Measurements from ENCODE around the gene CHST9. TPM values are rescaled to one million over a fixed set of nuclear protein-coding genes. Genes with fewer than 3 reads are reported as not detected.

CHST9 gene
- total RNA-seq, 1 experiment from 2014 or later = 19.2 TPM

DNA sequence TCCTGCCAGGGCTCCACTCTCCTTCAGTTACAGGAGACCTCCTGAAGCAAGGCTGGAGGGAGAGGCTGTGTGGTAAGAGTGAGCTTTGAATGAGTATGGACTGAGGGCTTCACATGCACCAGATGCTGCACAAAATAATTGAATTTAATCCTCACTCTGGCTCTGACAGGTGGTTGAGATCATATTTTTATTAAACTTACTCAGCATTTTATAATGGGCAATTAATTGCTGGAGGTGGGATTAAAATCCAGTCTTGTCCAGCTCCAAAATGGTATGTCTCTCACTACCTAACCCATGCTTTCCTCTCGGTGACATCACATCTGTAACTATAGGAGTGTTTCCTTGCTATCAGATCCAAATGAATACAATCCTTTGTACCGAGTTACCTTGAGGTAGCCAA, 253.4 kb downstream of the CHST9 start (continued):
- TF ChIP-seq, protein P1, sequence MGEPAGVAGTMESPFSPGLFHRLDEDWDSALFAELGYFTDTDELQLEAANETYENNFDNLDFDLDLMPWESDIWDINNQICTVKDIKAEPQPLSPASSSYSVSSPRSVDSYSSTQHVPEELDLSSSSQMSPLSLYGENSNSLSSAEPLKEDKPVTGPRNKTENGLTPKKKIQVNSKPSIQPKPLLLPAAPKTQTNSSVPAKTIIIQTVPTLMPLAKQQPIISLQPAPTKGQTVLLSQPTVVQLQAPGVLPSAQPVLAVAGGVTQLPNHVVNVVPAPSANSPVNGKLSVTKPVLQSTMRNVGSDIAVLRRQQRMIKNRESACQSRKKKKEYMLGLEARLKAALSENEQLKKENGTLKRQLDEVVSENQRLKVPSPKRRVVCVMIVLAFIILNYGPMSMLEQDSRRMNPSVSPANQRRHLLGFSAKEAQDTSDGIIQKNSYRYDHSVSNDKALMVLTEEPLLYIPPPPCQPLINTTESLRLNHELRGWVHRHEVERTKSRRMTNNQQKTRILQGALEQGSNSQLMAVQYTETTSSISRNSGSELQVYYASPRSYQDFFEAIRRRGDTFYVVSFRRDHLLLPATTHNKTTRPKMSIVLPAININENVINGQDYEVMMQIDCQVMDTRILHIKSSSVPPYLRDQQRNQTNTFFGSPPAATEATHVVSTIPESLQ (CRISPR knock-in tag; IDR thresholded peaks at IDR 0.05) = no peak
- TF ChIP-seq NR2C2 (CRISPR knock-in tag; IDR thresholded peaks at IDR 0.05) = no peak
- no peak for TF ChIP-seq ESRRA (CRISPR knock-in tag; IDR thresholded peaks at IDR 0.05; ENCODE audit: borderline replicate concordance)
- TF ChIP-seq, protein P2, sequence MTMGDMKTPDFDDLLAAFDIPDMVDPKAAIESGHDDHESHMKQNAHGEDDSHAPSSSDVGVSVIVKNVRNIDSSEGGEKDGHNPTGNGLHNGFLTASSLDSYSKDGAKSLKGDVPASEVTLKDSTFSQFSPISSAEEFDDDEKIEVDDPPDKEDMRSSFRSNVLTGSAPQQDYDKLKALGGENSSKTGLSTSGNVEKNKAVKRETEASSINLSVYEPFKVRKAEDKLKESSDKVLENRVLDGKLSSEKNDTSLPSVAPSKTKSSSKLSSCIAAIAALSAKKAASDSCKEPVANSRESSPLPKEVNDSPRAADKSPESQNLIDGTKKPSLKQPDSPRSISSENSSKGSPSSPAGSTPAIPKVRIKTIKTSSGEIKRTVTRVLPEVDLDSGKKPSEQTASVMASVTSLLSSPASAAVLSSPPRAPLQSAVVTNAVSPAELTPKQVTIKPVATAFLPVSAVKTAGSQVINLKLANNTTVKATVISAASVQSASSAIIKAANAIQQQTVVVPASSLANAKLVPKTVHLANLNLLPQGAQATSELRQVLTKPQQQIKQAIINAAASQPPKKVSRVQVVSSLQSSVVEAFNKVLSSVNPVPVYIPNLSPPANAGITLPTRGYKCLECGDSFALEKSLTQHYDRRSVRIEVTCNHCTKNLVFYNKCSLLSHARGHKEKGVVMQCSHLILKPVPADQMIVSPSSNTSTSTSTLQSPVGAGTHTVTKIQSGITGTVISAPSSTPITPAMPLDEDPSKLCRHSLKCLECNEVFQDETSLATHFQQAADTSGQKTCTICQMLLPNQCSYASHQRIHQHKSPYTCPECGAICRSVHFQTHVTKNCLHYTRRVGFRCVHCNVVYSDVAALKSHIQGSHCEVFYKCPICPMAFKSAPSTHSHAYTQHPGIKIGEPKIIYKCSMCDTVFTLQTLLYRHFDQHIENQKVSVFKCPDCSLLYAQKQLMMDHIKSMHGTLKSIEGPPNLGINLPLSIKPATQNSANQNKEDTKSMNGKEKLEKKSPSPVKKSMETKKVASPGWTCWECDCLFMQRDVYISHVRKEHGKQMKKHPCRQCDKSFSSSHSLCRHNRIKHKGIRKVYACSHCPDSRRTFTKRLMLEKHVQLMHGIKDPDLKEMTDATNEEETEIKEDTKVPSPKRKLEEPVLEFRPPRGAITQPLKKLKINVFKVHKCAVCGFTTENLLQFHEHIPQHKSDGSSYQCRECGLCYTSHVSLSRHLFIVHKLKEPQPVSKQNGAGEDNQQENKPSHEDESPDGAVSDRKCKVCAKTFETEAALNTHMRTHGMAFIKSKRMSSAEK (CRISPR knock-in tag; IDR thresholded peaks at IDR 0.05; ENCODE audit: borderline replicate concordance) = no peak
- no peak for TF ChIP-seq JUN (CRISPR knock-in tag; IDR thresholded peaks at IDR 0.05)
- TF ChIP-seq ZNF317 (CRISPR knock-in tag; IDR thresholded peaks at IDR 0.05; ENCODE audit: borderline replicate concordance, low read depth) = no peak
- TF ChIP-seq, protein P3, sequence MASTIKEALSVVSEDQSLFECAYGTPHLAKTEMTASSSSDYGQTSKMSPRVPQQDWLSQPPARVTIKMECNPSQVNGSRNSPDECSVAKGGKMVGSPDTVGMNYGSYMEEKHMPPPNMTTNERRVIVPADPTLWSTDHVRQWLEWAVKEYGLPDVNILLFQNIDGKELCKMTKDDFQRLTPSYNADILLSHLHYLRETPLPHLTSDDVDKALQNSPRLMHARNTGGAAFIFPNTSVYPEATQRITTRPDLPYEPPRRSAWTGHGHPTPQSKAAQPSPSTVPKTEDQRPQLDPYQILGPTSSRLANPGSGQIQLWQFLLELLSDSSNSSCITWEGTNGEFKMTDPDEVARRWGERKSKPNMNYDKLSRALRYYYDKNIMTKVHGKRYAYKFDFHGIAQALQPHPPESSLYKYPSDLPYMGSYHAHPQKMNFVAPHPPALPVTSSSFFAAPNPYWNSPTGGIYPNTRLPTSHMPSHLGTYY (CRISPR knock-in tag; IDR thresholded peaks at IDR 0.05) = no peak
- no peak for TF ChIP-seq NFATC4 (CRISPR knock-in tag; IDR thresholded peaks at IDR 0.05)
- TF ChIP-seq, protein P4, sequence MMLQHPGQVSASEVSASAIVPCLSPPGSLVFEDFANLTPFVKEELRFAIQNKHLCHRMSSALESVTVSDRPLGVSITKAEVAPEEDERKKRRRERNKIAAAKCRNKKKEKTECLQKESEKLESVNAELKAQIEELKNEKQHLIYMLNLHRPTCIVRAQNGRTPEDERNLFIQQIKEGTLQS (CRISPR knock-in tag; conservative IDR thresholded peaks at IDR 0.05) = no peak
- TF ChIP-seq, protein P5, sequence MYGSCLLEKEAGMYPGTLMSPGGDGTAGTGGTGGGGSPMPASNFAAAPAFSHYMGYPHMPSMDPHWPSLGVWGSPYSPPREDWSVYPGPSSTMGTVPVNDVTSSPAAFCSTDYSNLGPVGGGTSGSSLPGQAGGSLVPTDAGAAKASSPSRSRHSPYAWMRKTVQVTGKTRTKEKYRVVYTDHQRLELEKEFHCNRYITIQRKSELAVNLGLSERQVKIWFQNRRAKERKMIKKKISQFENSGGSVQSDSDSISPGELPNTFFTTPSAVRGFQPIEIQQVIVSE (CRISPR knock-in tag; IDR thresholded peaks at IDR 0.05; ENCODE audit: borderline replicate concordance) = no peak

DNA sequence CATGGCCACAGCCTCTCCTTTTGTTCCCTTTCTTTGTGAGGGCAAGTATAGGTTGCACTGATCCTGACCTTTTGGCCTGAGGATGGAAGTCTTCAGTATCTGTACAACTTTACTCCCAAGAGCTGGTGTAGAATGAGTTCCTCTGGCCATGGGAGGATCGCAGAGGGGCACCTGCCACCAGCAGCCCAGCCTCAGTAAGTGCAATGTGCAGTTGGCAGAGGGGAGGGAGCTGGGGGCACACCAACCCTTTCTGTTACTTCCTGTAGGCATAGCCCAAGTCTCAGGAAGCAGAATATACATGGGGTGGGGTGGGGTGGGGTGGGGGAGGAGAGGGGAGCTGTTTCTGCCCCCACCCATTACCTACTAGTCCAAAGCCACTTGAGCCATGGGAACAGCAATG, 254.5 kb downstream of the CHST9 start:
- Mint-ChIP-seq H3K27ac (no peak overlapping the region), H3K4me3 (no peak overlapping the region), H3K9me3 (peaks cover 7% of the 10 kb centered on the region; the same call in 1 of the 2 replicates), H3K27me3 (ENCODE audit: low read depth) (no peaks in the 10 kb centered on the region; the same call in 1 of the 2 replicates), H3K4me1 (peaks cover 30% of the 10 kb centered on the region), H3K36me3 (peaks cover 10% of the 10 kb centered on the region)
- ATAC-seq (no peak), DNase-seq (ENCODE audit: low spot score) (no peak)
- ChIA-PET CTCF (no interaction called here), POLR2A (no interaction called here)
- TF ChIP-seq NR3C1 (CRISPR knock-in tag; conservative IDR thresholded peaks at IDR 0.05; ENCODE audit: low read depth) (no peak), CREM (CRISPR knock-in tag; IDR thresholded peaks at IDR 0.05) (no peak), ZNF219 (CRISPR knock-in tag; IDR thresholded peaks at IDR 0.05; ENCODE audit: borderline replicate concordance) (no peak), FOXK1 (CRISPR knock-in tag; IDR thresholded peaks at IDR 0.05) (no peak), FOXP1 (CRISPR knock-in tag; IDR thresholded peaks at IDR 0.05; ENCODE audit: borderline replicate concordance) (no peak), ESRRA (CRISPR knock-in tag; IDR thresholded peaks at IDR 0.05; ENCODE audit: borderline replicate concordance) (no peak), ZNF396 (CRISPR knock-in tag; IDR thresholded peaks at IDR 0.05; ENCODE audit: borderline replicate concordance) (no peak), ATF1 (CRISPR knock-in tag; IDR thresholded peaks at IDR 0.05) (no peak), ETV6 (CRISPR knock-in tag; IDR thresholded peaks at IDR 0.05) (no peak), NFYB (CRISPR knock-in tag; conservative IDR thresholded peaks at IDR 0.05; ENCODE audit: low read depth) (no peak)
- TF ChIP-seq, protein P6, sequence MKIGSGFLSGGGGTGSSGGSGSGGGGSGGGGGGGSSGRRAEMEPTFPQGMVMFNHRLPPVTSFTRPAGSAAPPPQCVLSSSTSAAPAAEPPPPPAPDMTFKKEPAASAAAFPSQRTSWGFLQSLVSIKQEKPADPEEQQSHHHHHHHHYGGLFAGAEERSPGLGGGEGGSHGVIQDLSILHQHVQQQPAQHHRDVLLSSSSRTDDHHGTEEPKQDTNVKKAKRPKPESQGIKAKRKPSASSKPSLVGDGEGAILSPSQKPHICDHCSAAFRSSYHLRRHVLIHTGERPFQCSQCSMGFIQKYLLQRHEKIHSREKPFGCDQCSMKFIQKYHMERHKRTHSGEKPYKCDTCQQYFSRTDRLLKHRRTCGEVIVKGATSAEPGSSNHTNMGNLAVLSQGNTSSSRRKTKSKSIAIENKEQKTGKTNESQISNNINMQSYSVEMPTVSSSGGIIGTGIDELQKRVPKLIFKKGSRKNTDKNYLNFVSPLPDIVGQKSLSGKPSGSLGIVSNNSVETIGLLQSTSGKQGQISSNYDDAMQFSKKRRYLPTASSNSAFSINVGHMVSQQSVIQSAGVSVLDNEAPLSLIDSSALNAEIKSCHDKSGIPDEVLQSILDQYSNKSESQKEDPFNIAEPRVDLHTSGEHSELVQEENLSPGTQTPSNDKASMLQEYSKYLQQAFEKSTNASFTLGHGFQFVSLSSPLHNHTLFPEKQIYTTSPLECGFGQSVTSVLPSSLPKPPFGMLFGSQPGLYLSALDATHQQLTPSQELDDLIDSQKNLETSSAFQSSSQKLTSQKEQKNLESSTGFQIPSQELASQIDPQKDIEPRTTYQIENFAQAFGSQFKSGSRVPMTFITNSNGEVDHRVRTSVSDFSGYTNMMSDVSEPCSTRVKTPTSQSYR (CRISPR knock-in tag; IDR thresholded peaks at IDR 0.05) = no peak
- TF ChIP-seq, protein P7, sequence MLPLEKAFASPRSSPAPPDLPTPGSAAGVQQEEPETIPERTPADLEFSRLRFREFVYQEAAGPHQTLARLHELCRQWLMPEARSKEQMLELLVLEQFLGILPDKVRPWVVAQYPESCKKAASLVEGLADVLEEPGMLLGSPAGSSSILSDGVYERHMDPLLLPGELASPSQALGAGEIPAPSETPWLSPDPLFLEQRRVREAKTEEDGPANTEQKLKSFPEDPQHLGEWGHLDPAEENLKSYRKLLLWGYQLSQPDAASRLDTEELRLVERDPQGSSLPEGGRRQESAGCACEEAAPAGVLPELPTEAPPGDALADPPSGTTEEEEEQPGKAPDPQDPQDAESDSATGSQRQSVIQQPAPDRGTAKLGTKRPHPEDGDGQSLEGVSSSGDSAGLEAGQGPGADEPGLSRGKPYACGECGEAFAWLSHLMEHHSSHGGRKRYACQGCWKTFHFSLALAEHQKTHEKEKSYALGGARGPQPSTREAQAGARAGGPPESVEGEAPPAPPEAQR (CRISPR knock-in tag; IDR thresholded peaks at IDR 0.05) = no peak
- TF ChIP-seq, protein P8, sequence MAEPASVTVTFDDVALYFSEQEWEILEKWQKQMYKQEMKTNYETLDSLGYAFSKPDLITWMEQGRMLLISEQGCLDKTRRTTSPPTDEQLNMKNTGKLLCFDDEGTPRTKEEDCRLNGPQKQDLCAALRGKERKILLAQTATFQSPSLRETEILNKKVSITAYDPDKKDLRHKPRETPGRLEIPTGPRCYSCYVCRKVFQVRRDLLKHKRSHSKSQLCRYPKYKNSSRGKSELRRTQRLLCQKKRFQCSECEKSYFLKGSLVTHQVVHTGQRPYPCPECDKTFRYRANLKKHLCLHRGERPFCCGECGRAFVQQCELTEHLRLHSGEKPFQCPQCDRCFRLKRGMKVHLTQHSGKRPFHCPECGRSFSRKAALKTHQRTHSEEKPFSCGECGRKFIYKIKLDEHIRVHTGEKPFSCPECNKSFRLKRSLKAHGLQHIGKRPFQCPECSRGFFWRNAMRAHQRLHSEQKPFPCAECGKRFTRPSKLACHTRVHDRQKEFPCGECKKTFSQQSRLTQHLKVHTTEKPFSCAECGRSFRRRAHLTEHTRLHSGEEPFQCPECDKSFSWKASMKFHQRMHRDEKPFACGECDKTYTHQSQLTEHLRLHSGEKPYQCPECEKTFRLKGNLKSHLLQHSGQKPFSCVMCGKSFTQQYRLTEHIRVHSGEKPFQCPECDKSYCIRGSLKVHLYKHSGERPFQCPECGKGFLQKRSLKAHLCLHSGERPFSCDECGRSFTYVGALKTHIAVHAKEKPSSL (CRISPR knock-in tag; conservative IDR thresholded peaks at IDR 0.05) = no peak

Measured in WTC11 (cell line).